ENCODE data around the gene FGF12.

The FGF12 gene

DNA sequence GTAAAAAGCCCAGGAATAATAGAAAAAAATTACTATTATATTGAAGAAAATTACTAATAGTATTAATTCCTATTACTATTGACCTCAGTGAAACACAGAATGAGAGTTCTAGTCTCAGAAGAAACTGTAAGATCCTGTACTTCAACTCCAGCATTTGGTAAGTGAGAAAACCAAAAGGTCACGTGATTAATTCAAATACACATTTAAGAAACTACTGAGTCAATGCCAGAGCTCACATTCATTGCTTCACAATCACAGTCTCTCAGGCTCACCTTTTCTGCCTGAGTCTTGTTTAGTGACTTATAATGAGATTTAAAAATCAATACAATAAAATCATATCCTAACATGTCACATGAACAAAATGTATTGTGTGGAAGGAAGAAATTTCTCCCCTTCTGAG lies 556.1 kb downstream of the FGF12 start:
- no peak for DNase-seq

DNA sequence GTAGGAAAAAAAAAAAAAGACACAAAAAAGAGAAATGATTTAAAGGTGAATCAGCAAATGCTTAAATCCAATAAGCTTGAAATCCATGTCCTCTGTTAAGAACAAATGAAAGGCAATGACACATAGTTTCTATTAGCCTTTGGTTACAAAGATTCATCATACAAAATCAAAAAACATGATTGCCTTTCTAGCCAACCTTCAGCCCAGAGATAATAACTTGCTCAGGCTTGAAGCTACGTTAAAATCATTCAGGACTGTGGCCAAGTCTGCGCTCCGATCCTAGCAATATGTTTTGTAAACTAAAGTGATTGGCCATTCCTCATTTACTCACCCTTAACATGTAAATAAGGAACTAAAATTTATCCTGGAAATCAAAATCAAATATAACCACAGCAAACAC lies 556.7 kb downstream of the FGF12 start:
- no peak for DNase-seq

DNA sequence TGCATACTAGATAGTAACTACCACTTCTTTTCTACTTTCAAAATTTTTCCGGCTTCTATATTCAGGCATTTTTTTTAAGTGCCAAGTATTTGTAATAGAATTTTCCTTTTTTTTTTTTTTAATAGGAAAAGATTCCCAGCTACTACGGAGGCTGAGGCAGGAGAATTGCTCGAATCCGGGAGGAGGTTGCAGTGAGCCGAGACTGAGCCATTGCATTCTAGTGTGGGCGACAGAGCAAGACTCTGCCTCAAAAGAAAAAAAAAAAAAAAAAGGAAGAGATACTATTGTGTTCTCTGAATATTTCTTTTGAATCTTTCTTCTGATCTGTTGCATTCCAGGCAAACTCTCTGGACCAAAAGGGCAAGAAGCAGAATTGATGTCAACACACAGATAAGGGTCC lies 557.3 kb downstream of the FGF12 start:
- no peak for DNase-seq

DNA sequence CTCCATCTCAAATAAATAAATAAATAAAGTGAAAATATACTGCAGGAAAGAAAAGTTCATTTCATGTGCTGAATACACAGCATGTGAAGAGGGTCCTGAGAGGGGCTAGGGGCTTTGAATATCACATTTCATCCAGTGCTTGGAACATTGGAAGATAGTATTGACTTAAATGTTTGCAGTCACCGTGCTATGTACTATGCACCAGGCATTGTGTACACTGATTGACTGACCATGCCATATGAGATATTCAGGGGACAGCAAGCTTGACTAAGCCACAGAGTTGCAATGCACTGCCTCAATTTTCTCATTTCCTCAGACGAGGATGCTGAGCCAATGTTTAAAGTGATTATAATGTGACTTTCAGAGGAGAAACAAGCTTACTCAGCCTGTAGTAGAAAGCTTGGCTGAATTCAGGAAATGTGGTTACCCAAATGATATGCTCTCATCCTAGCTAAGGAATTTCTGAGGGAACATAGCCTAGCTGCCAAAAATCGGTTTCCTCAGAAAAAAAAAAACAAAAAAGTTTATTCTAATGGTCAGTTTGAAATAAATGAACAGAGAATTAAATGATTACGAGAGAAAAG lies 557.9 kb downstream of the FGF12 start:
- no peak for DNase-seq

DNA sequence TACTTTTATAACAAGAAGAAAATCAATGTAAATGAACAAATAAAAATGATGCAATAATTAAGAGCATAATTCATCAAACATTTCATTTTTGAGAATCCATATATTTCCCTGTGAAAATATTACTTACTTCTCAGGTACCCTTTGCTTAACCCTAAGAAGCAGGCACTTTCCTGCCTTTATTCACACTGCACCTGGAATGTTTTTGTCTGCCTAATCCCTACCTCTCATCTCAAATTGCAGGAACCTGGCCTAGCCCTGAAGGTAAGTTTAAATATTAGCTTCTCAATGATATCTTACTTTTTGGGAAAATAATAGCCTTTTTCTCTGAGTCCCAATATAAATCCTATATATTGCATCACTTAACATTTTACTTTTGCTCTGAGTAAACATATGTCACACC lies 559.1 kb downstream of the FGF12 start:
- no peak for DNase-seq

DNA sequence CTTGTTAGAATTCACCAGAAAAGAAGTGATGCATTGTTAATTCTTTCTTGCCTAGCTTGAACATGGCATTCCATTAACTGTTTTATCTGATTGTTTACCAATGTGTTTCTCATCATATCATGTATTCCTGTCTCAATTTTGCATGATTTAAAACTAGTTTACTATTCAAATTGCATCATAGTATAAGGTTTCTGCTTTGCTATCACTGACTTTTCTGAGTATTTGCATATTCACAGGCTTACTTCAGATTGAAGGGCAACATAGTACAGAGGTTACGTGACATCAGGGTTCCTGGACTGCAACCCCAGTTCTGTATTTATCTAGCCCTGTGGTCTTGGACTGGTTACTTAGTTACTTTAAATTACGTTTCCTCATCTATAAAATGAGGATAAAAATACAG lies 561.8 kb downstream of the FGF12 start:
- DNase-seq: no peak

DNA sequence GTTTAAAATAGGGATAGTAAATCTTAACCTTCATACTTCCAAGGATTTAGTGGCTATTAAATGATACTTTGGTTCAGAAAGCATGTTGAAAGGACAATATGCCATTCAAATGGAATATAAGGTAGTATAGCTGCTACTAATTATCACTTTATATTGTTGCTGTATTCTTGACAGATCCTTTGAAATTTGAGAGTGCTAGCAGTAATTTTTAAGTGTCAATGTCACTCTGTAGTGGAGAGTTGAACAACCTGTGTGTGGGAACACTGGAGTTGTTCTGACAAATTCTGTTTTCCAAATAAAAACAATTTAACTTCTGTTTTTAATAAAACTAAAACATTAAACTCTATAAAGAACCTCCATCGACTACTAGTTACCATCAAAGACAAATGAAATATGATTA lies 565.7 kb downstream of the FGF12 start:
- no peak for DNase-seq

- no peak for DNase-seq
These were observed 571.0 kb downstream of the FGF12 start for GRCh38 chr3:192156382-192156781.

- no peak for DNase-seq
These were observed 572.1 kb downstream of the FGF12 start for GRCh38 chr3:192155194-192155593.

GRCh38 chr3:192133271-192133670 lies 594.1 kb downstream of the FGF12 start:
- DNase-seq: no peak

DNA sequence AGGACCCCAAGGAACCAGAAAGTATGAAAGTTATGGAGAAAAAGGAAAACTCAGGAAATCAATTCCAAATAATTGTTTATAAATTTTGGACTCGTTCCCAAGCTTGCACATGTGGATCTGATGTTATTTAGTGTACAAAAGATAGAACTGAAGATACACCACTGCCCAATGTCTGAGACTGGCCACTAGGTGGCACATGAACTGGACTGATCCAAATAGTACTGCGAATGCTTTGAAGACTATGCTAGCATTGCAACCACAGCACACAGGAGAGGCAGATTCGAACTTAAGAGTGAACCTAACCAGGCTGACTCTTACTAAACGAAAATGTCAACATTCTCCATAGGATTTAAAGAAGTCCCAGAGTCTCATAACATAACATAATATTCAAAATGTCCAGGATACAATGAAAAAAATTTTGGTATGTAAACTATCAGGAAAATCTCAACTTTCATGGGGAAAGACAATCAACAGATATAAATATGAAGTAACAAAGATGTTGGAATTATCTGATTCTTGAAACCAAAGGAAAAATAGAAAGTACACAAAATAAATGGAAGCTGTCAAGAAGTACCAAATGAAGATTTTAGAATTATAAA lies 596.7 kb downstream of the FGF12 start:
- peak; percentile 58 for DNase-seq

DNA sequence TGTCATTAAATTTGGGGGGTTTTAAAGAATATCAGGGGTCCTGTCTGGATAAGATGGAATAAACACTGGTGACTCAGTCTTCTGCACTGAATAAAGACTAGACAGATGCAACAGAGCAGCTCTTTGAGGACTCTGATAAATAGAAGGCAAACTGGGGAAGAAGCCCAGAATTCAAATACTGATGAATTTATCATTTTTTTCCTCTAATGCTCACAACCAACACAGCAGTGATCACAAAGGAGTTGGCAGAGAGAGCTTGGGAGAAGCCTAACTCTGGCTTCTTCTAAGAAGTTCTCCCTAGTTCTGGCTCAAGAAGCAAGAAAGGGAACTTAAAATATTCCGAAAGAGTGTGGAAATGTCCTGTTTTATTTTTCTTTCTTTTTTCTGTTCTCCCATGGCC lies 597.8 kb downstream of the FGF12 start:
- DNase-seq: no peak

DNA sequence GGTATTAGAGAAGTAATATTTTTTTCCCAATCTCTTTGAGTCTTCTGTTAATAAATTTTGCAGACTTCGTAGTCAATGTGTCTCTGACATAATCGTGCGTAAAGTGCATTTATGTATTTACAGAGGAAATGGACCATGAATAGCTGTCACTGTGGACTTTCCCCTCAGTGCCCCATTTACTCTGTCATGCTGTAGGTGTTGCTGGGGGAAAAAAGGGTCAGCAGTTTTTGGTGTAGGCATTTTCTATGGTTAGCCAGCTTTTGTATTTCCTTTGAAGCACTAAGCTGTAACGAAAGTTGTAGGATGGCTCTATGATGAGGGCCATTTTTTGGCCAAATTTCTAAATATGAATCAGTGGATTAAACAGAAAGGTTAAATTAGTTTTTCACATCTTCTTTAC lies 598.4 kb downstream of the FGF12 start:
- no peak for DNase-seq

DNA sequence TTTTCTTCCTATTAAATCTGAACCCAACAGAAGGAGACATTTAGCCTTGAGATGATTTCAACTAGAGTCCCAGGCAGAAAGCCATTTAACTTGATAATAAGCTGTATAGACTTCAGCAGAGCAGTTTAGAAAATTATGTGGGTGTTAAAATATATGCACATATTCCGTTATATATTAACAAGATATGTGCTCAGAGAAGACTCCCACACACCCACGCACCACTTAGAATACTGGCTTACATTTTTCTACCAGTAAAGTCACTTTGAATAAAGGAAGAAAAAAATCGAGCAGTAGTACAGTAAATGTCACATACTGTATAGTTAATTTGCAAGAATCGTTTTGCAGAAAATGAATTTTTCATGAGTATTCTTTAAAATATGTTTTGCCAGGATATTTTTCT lies 599.3 kb downstream of the FGF12 start:
- DNase-seq: no peak

GRCh38 chr3:192122832-192123594 lies 604.3 kb downstream of the FGF12 start:
- DNase-seq: no peak

DNA sequence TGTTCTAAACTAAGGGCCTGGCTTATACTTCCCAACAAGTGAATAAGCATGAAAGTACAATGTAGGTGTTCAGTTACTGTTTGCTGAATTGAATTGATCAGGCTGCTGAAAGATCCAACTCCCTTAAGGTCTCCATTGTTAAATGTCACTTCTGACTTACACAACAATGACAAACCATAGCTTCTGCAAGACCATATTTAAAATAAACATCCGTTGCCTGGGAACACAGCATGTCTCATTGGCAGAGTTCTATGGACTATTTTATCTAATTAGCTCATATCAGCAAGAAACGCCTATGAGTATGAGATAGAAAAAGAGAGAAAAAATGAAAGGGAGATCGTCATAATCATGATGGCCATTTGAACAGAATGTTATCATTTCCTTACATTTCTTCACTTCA lies 605.4 kb downstream of the FGF12 start:
- no peak for DNase-seq

GRCh38 chr3:192108820-192109219 lies 618.5 kb downstream of the FGF12 start:
- no peak for DNase-seq

GRCh38 chr3:192106543-192106942 lies 620.8 kb downstream of the FGF12 start:
- no peak for DNase-seq

- DNase-seq: no peak
These were observed 634.8 kb downstream of the FGF12 start for GRCh38 chr3:192092388-192093005.

DNA sequence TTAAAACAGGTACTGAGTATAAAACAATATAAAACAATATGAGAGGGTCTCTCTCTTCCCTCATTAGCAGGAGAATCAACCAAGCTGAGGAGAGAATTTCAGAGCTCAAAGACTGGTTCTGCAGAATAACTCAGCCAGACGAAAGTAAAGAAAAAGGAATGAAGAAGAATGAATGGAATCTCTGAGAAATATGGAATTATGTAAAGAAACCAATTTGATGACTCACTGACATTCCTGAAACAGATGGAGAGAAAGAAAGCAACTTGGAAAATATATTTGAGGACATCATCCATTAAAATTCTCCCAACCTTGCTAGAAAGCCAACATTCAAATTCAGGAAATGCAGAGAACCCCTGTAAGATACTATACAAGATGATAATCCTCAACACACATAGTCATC lies 635.5 kb downstream of the FGF12 start:
- DNase-seq: no peak

DNA sequence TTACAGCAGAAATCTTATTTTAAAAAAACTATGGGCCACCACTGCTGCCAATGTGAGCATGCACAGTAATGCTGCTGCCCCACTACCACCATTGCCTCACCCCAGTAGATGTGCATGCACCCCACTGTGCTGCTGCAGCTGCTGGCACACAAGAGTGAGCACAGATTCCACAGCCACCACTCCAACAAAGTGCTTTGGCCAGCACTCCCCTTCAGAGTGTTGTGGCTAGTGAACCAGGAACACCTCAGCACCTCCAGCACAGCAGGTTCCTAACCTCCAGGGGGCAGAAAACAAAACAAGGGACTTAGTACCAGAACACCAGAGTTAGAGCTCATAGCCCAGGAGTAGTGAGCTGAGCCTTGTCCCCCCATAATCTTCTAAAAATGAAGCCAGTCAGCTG lies 636.8 kb downstream of the FGF12 start:
- no peak for DNase-seq
